OCI-LY7 (cell line): ENCODE measurements around the gene PRM2. TPM values are rescaled to one million over a fixed set of nuclear protein-coding genes. Genes with fewer than 3 reads are reported as not detected.

Experiments used
- BruUV-seq: library from RNA; stranded (reverse); fragments of 400-500 nt; replicated peaks from 2 replicates; lab custom pipeline; 2021; lab: Mats Ljungman, UMichigan
- CTCF ChIA-PET: fragments of 300-600 bp; sonication (Branson Sonifier 250); formaldehyde crosslinking; loops from one replicate; lab custom pipeline; 2022; ENCODE audit warnings: antibody characterized with exemption; ENCODE audit not compliant: unreplicated experiment; lab: Charles Lee
- POLR2A ChIA-PET: fragments of 300-600 bp; sonication (Branson Sonifier 250); formaldehyde crosslinking; loops from one replicate; lab custom pipeline; 2022; ENCODE audit warnings: antibody characterized with exemption; lab: Charles Lee
- DNase-seq: peaks from one replicate; pipeline ENCODE4 v3.0.0-alpha.2; 2015; ENCODE audit warnings: low spot score
- H2AFZ ChIP-seq: fragments of 200-600 bp; sonication (generic), shearing (Covaris generic); 2 replicates; pipeline ENCODE4 v1.6.1; 2014; ENCODE audit warnings: mild to moderate bottlenecking, antibody characterized with exemption, low read length, moderate library complexity
- H3K27ac ChIP-seq: fragments of 200-600 bp; sonication (generic); 2 replicates; pipeline ENCODE4 v1.5.1; 2014; ENCODE audit warnings: mixed run types, low read depth, mild to moderate bottlenecking, moderate library complexity, low read length, inconsistent platforms; ENCODE audit not compliant: poor library complexity, severe bottlenecking
- H3K36me3 ChIP-seq: fragments of 200-600 bp; sonication (generic); 2 replicates; pipeline ENCODE4 v1.6.1; 2014; ENCODE audit warnings: mild to moderate bottlenecking, antibody characterized with exemption, low read length, moderate library complexity, mixed read lengths; ENCODE audit not compliant: insufficient read depth
- H3K4me1 ChIP-seq: fragments of 200-600 bp; sonication (generic); 2 replicates; pipeline ENCODE4 v1.5.1; 2014; ENCODE audit warnings: mild to moderate bottlenecking, low read length; ENCODE audit not compliant: insufficient read depth, poor library complexity, severe bottlenecking
- H3K4me2 ChIP-seq: fragments of 200-600 bp; sonication (generic); 2 replicates; pipeline ENCODE4 v1.6.1; 2014; ENCODE audit warnings: mild to moderate bottlenecking, low read length
- H3K4me3 ChIP-seq: fragments of 200-600 bp; sonication (generic); 2 replicates; pipeline ENCODE4 v1.5.1; 2014; ENCODE audit warnings: mild to moderate bottlenecking, low read depth, low read length; ENCODE audit not compliant: poor library complexity, severe bottlenecking
- H3K79me2 ChIP-seq: fragments of 200-600 bp; sonication (generic); 2 replicates; pipeline ENCODE4 v1.6.1; 2016; ENCODE audit warnings: low read depth, mild to moderate bottlenecking, low read length, moderate library complexity, mixed read lengths; ENCODE audit not compliant: insufficient read depth
- H3K9me2 ChIP-seq: fragments of 200-600 bp; sonication (generic); 2 replicates; pipeline ENCODE4 v1.6.1; 2016; ENCODE audit warnings: mild to moderate bottlenecking, low read length, mixed read lengths; ENCODE audit not compliant: insufficient read depth
- H3K9me3 ChIP-seq: fragments of 200-600 bp; sonication (generic); 2 replicates; pipeline ENCODE4 v1.6.1; 2014; ENCODE audit warnings: mild to moderate bottlenecking, mixed run types, low read length, mixed read lengths
- H4K20me1 ChIP-seq: fragments of 200-600 bp; sonication (generic); 2 replicates; pipeline ENCODE4 v1.6.1; 2014; ENCODE audit warnings: mild to moderate bottlenecking, antibody characterized with exemption, low read length, moderate library complexity, mixed read lengths; ENCODE audit not compliant: insufficient read depth
- EZH2phosphoT487 ChIP-seq: fragments of 200-600 bp; sonication (generic); IDR thresholded peaks from 2 replicates; pipeline ENCODE4 v1.6.1; 2018; ENCODE audit warnings: low read depth, borderline replicate concordance, mild to moderate bottlenecking, mixed run types, antibody characterized with exemption, low read length, moderate library complexity, mixed read lengths
- intact Hi-C: fragments of 100-400 bp; cut with micrococcal nuclease; formaldehyde crosslinking; loops from one replicate; pipeline ENCODE4 v1.10.0; 2022; ENCODE audit not compliant: unreplicated experiment
- total RNA-seq, 2 experiments: library from RNA; depleted of rRNA in 1 of 2; stranded (reverse); fragments of >200 nt in 1 of 2; shearing (Covaris generic) in 1 of 2; gene quantifications; 2 replicates each; pipeline ENCODE4 v1.2.3, GENCODE V29; 2014 to 2022
- TF ChIP-seq, protein P1 (sequence below): fragments of 200-600 bp; sonication (generic); conservative IDR thresholded peaks from 2 replicates; pipeline ENCODE4 v1.5.1; 2014; ENCODE audit warnings: mild to moderate bottlenecking, antibody characterized with exemption, low read length, moderate library complexity, mixed read lengths

Gene PRM2
- total RNA-seq, 2 experiments from 2014 or later, result not detected

- CTCF ChIA-PET, result no interaction called here
Measured at GRCh38 chr16:11280616-11281522, 4.6 kb upstream of the PRM2 start, which contains the start of gene PRM1. PRM1 (minus strand) TSS chr16:11281330; CDS start chr16:11281238, 92 bp downstream.

GRCh38 chr16:11278681-11279628 is 2.7 kb upstream of the PRM2 start:
- Histone ChIP-seq H3K4me3 (no peak overlapping the region), H3K4me1 (peaks cover 12% of the 10 kb centered on the region), H2AFZ (peak overlapping the region; percentile 34; the same call in 1 of the 2 replicates), H3K4me2 (peak overlapping the region; percentile 7; the same call in 1 of the 2 replicates), H3K9me3 (no peaks in the 10 kb centered on the region), H3K36me3 (no peaks in the 10 kb centered on the region), H3K27ac (no peak overlapping the region), H3K79me2 (no peaks in the 10 kb centered on the region), H3K9me2 (no peaks in the 10 kb centered on the region), H4K20me1 (no peaks in the 10 kb centered on the region)
- ChIA-PET CTCF (no interaction called here), POLR2A (interaction anchor here (0.6 to 0.7 kb wide), 2 partner anchors 12 to 13 kb away, joined by 3 read pairs; no protein-coding TSS in a partner anchor)
- TF ChIP-seq EZH2phosphoT487, result no peak
- TF ChIP-seq, protein P1, sequence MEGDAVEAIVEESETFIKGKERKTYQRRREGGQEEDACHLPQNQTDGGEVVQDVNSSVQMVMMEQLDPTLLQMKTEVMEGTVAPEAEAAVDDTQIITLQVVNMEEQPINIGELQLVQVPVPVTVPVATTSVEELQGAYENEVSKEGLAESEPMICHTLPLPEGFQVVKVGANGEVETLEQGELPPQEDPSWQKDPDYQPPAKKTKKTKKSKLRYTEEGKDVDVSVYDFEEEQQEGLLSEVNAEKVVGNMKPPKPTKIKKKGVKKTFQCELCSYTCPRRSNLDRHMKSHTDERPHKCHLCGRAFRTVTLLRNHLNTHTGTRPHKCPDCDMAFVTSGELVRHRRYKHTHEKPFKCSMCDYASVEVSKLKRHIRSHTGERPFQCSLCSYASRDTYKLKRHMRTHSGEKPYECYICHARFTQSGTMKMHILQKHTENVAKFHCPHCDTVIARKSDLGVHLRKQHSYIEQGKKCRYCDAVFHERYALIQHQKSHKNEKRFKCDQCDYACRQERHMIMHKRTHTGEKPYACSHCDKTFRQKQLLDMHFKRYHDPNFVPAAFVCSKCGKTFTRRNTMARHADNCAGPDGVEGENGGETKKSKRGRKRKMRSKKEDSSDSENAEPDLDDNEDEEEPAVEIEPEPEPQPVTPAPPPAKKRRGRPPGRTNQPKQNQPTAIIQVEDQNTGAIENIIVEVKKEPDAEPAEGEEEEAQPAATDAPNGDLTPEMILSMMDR, result no peak
- no peak for DNase-seq
- intact Hi-C loops, result no loop called here
- no TSS peak for BruUV-seq

More at GRCh38 chr16:11280616-11281522, 4.6 kb upstream of the PRM2 start, which contains the start of gene PRM1:
- H3K27ac ChIP-seq, result no peak within 1 kb of the TSS
- no peak for DNase-seq
- intact Hi-C loops, result no loop called here
- H3K4me1 ChIP-seq, result peaks cover 12% of the 10 kb centered on the region
- H4K20me1 ChIP-seq, result no peaks in the 10 kb centered on the region
- H3K9me3 ChIP-seq, result no peaks in the 10 kb centered on the region
- no peaks in the 10 kb centered on the region for H3K79me2 ChIP-seq
- no peak within 1 kb of the TSS for H3K4me3 ChIP-seq
- H3K36me3 ChIP-seq, result no peaks in the 10 kb centered on the region
- POLR2A ChIA-PET, result no interaction called here
- H3K4me2 ChIP-seq, result no peak within 1 kb of the TSS
- BruUV-seq, result no TSS peak
- no peaks in the 10 kb centered on the region for H3K9me2 ChIP-seq
- TF ChIP-seq, protein P1, result no peak
- no peak for TF ChIP-seq EZH2phosphoT487
- H2AFZ ChIP-seq, result no peak within 1 kb of the TSS
